Measurements from ENCODE around the gene PHB1. TPM values are rescaled to one million over a fixed set of nuclear protein-coding genes. Genes with fewer than 3 reads are reported as not detected.
"Not testable (repeated sequence)": the region's sequence is repeated elsewhere in the genome, so short reads cannot be mapped to it uniquely, and the experiment has no call there.

PHB1 gene
- total and polyA plus RNA-seq, 2 experiments from 2014 or later = 134 to 337 TPM

GRCh38 chr17:49390548-49391324, 23.9 kb downstream of the PHB1 start:
- DNase-seq (ENCODE audit: low read depth in 1 of 2, low spot score in 1 of 2) = no peak
- Histone ChIP-seq H3K27me3 (no peaks in the 10 kb centered on the region), H3K27ac (no peak overlapping the region), H3K9me3 (ENCODE audit: low read depth) (no peaks in the 10 kb centered on the region), H3K4me1 (ENCODE audit: low read depth) (no peaks in the 10 kb centered on the region), H3K4me3 (no peak overlapping the region), H3K36me3 (no peaks in the 10 kb centered on the region)
- no peak for TF ChIP-seq CTCF (IDR thresholded peaks at IDR 0.05; ENCODE audit: low read depth, low read length)

- H3K9me3 ChIP-seq (ENCODE audit: low read depth); DNase-seq (ENCODE audit: low read depth in 1 of 2, low spot score in 1 of 2); H3K4me1 ChIP-seq (ENCODE audit: low read depth); H3K27ac ChIP-seq; H3K36me3 ChIP-seq; H3K4me3 ChIP-seq; H3K27me3 ChIP-seq: not testable (repeated sequence)
These were observed 25.0 kb downstream of the PHB1 start for GRCh38 chr17:49389514-49390347.

- no peaks in the 10 kb centered on the region for H3K36me3 ChIP-seq
- H3K27me3 ChIP-seq = no peaks in the 10 kb centered on the region
- no peak overlapping the region for H3K4me3 ChIP-seq
- H3K4me1 ChIP-seq (ENCODE audit: low read depth) = no peaks in the 10 kb centered on the region
- no peak for DNase-seq (ENCODE audit: low read depth in 1 of 2, low spot score in 1 of 2)
- no peak overlapping the region for H3K27ac ChIP-seq
- H3K9me3 ChIP-seq (ENCODE audit: low read depth) = no peaks in the 10 kb centered on the region
- no peak for TF ChIP-seq CTCF (IDR thresholded peaks at IDR 0.05; ENCODE audit: low read depth, low read length)
These were observed 25.8 kb downstream of the PHB1 start for GRCh38 chr17:49388692-49389513.

- H3K9me3 ChIP-seq (ENCODE audit: low read depth) = no peaks in the 10 kb centered on the region
These were observed 26.4 kb downstream of the PHB1 start for GRCh38 chr17:49388290-49388640.

GRCh38 chr17:49387498-49388289, 27.0 kb downstream of the PHB1 start:
- no peaks in the 10 kb centered on the region for H3K27me3 ChIP-seq
- no peak for DNase-seq (ENCODE audit: low read depth in 1 of 2, low spot score in 1 of 2)
- no peaks in the 10 kb centered on the region for H3K36me3 ChIP-seq
- no peak for TF ChIP-seq CTCF (IDR thresholded peaks at IDR 0.05; ENCODE audit: low read depth, low read length)
- H3K4me3 ChIP-seq = no peak overlapping the region
- H3K4me1 ChIP-seq (ENCODE audit: low read depth) = no peaks in the 10 kb centered on the region
- no peaks in the 10 kb centered on the region for H3K9me3 ChIP-seq (ENCODE audit: low read depth)
- no peak overlapping the region for H3K27ac ChIP-seq

More at GRCh38 chr17:49388290-49388640, 26.4 kb downstream of the PHB1 start:
- Histone ChIP-seq H3K4me3 (no peak overlapping the region), H3K27me3 (no peaks in the 10 kb centered on the region), H3K36me3 (no peaks in the 10 kb centered on the region), H3K4me1 (ENCODE audit: low read depth) (no peaks in the 10 kb centered on the region), H3K27ac (no peak overlapping the region)
- no peak for DNase-seq (ENCODE audit: low read depth in 1 of 2, low spot score in 1 of 2)
- no peak for TF ChIP-seq CTCF (IDR thresholded peaks at IDR 0.05; ENCODE audit: low read depth, low read length)
